HG03460 (cell line): Measurements from ENCODE around the gene DCHS2.

Experiments used
- ATAC-seq: cut with Tn5 transposase; IDR thresholded peaks from one replicate; pipeline ENCODE4 v1.9.1; 2021; ENCODE audit not compliant: unreplicated experiment

Gene DCHS2

GRCh38 chr4:154320521-154320920 lies 171.1 kb downstream of the DCHS2 start:
- no peak for ATAC-seq

GRCh38 chr4:154319736-154320135 lies 171.9 kb downstream of the DCHS2 start:
- no peak for ATAC-seq

- ATAC-seq = no peak
These were observed 174.2 kb downstream of the DCHS2 start for GRCh38 chr4:154317201-154317999.

- ATAC-seq = no peak
These were observed 175.9 kb downstream of the DCHS2 start for GRCh38 chr4:154315741-154316140.

- no peak for ATAC-seq
These were observed 177.4 kb downstream of the DCHS2 start for GRCh38 chr4:154314248-154314647.

GRCh38 chr4:154313004-154313585 lies 178.5 kb downstream of the DCHS2 start:
- ATAC-seq = no peak

GRCh38 chr4:154312246-154312645 lies 179.4 kb downstream of the DCHS2 start:
- ATAC-seq = no peak

GRCh38 chr4:154310578-154310977 lies 181.0 kb downstream of the DCHS2 start:
- ATAC-seq = no peak

- no peak for ATAC-seq
These were observed 183.4 kb downstream of the DCHS2 start for GRCh38 chr4:154308207-154308606.

- no peak for ATAC-seq
These were observed 184.1 kb downstream of the DCHS2 start for GRCh38 chr4:154307451-154307850.

GRCh38 chr4:154305616-154306015 lies 186.0 kb downstream of the DCHS2 start:
- ATAC-seq = no peak

- no peak for ATAC-seq
These were observed 186.9 kb downstream of the DCHS2 start for GRCh38 chr4:154304679-154305078.

GRCh38 chr4:154294652-154295350 lies 196.8 kb downstream of the DCHS2 start:
- ATAC-seq = no peak

- no peak for ATAC-seq
These were observed 198.2 kb downstream of the DCHS2 start for GRCh38 chr4:154293427-154293826.

- ATAC-seq = no peak
These were observed 199.0 kb downstream of the DCHS2 start for GRCh38 chr4:154292589-154292988.

- no peak for ATAC-seq
These were observed 214.4 kb downstream of the DCHS2 start for GRCh38 chr4:154277172-154277571.

GRCh38 chr4:154276496-154276895 lies 215.1 kb downstream of the DCHS2 start:
- no peak for ATAC-seq

- ATAC-seq = no peak
These were observed 236.6 kb downstream of the DCHS2 start for GRCh38 chr4:154254999-154255398.

GRCh38 chr4:154234576-154234975 lies 257.0 kb downstream of the DCHS2 start:
- ATAC-seq = no peak

GRCh38 chr4:154231806-154232478 lies 259.7 kb downstream of the DCHS2 start:
- no peak for ATAC-seq

- ATAC-seq = no peak
These were observed 260.9 kb downstream of the DCHS2 start for GRCh38 chr4:154230723-154231122.
